Breast epithelium (tissue), 4 donors: Measurements from ENCODE around the gene CACNA1B. TPM values are rescaled to one million over a fixed set of nuclear protein-coding genes. Genes with fewer than 3 reads are reported as not detected.

Experiments used
- DNase-seq, 2 donors: peaks; one replicate each; pipeline ENCODE4 v3.0.0-alpha.2; 2019; ENCODE audit warnings: low spot score in 2 of 2
- H3K27ac ChIP-seq, 2 donors: fragments of 200-600 bp; sonication (generic) in 1 of 2; one replicate each; pipeline ENCODE4 v1.5.1; 2016 to 2019; ENCODE audit warnings: mild to moderate bottlenecking in 1 of 2
- H3K27me3 ChIP-seq, 2 donors: fragments of 200-600 bp; sonication (generic) in 1 of 2; one replicate each; pipeline versions ENCODE4 v1.5.1 to v1.6.0; 2017 to 2019; ENCODE audit warnings: control low read depth in 1 of 2, mild to moderate bottlenecking in 1 of 2
- H3K36me3 ChIP-seq: fragments of 200-600 bp; one replicate; pipeline ENCODE4 v1.5.1; 2019
- H3K4me1 ChIP-seq, 2 donors: fragments of 200-600 bp; sonication (generic); one replicate each; pipeline ENCODE4 v1.5.1; 2016 to 2019; ENCODE audit warnings: control low read depth in 1 of 2
- H3K4me3 ChIP-seq, 3 donors: fragments of 200-600 bp; sonication (generic); 1 replicate in 2 of 3; 2 replicates in 1 of 3; pipeline ENCODE4 v1.5.1; 2016 to 2019; ENCODE audit warnings: mild to moderate bottlenecking in 3 of 3, moderate library complexity in 2 of 3
- H3K9me3 ChIP-seq, 2 donors: fragments of 200-600 bp; sonication (generic) in 1 of 2; one replicate each; pipeline ENCODE4 v1.5.1; 2016 to 2019; ENCODE audit warnings: control low read depth in 1 of 2
- CTCF ChIP-seq, 3 donors: fragments of 450-650 bp; IDR thresholded peaks; one replicate each; pipeline ENCODE4 v1.5.1; 2016 to 2017; ENCODE audit warnings: antibody characterized with exemption in 3 of 3, mild to moderate bottlenecking in 3 of 3, moderate library complexity in 3 of 3
- POLR2A ChIP-seq: fragments of 450-650 bp; IDR thresholded peaks from one replicate; pipeline ENCODE4 v1.6.1; 2016; ENCODE audit warnings: antibody characterized with exemption, mild to moderate bottlenecking, moderate library complexity
- POLR2AphosphoS5 ChIP-seq, 3 donors: sonication (generic); formaldehyde crosslinking; IDR thresholded peaks; one replicate each; pipeline ENCODE4 v1.6.1; 2017; ENCODE audit warnings: antibody characterized with exemption in 3 of 3
- intact Hi-C: fragments of 100-400 bp; cut with DNase I; formaldehyde crosslinking; loops from one replicate; pipeline ENCODE4 v1.15.1; 2023; ENCODE audit warnings: low total_unique reads
- total RNA-seq, 3 donors: library from RNA; depleted of rRNA; stranded (reverse); fragments of >200 nt; gene quantifications; one replicate each; pipeline ENCODE4 v1.1.0, GENCODE V29; 2016

Gene CACNA1B
- total RNA-seq, 3 donors from 2014 or later = under 0.01 TPM; not detected in 2

- H3K27ac ChIP-seq = no peak overlapping the region
- DNase-seq = no peak
- H3K27me3 ChIP-seq = no peaks in the 10 kb centered on the region
- no peaks in the 10 kb centered on the region for H3K9me3 ChIP-seq
- TF ChIP-seq POLR2A = no peak
- no peak for TF ChIP-seq CTCF (IDR thresholded peaks at IDR 0.05)
- no peak for TF ChIP-seq POLR2AphosphoS5 (IDR thresholded peaks at IDR 0.05)
- H3K36me3 ChIP-seq = peaks cover 6% of the 10 kb centered on the region
- no peak overlapping the region for H3K4me3 ChIP-seq
- no peaks in the 10 kb centered on the region for H3K4me1 ChIP-seq
- intact Hi-C loops = no loop called here
Measured at GRCh38 chr9:137832830-137833590, 44.6 kb upstream of the CACNA1B start.

- intact Hi-C loops = no loop called here
- Histone ChIP-seq H3K27ac (no peak overlapping the region), H3K4me1 (no peaks in the 10 kb centered on the region), H3K4me3 (no peak overlapping the region), H3K9me3 (no peaks in the 10 kb centered on the region), H3K36me3 (peaks cover 6% of the 10 kb centered on the region), H3K27me3 (no peaks in the 10 kb centered on the region)
- TF ChIP-seq POLR2AphosphoS5 (IDR thresholded peaks at IDR 0.05) (no peak), POLR2A (no peak), CTCF (IDR thresholded peaks at IDR 0.05) (no peak)
- DNase-seq = no peak
Measured at GRCh38 chr9:137833721-137834613, 43.6 kb upstream of the CACNA1B start.

DNA sequence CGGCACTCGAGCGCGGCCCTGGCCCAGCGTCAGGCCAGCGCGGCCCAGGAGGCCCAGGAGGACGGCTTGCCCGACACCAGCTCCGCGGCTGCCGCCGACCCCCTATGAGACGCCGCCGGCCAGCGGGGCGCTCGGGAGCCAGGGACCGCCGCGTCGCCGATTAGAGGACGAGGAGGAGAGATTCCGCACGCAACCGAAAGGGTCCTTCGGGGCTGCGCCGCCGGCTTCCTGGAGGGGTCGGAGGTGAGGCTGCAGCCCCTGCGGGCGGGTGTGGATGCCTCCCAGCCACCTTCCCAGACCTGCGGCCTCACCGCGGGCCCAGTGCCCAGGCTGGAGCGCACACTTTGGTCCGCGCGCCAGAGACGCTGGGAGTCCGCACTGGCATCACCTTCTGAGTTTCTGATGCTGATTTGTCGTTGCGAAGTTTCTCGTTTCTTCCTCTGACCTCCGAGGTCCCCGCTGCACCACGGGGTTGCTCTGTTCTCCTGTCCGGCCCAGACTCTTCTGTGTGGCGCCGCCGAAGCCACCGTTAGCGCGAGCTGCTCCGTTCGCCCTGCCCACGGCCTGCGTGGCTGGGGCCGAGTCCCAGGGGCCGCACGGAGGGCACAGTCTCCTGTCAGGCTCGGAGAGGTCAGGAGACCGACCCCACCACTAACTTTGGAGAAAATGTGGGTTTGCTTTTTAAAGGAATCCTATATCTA, 42.6 kb upstream of the CACNA1B start:
- no peaks in the 10 kb centered on the region for H3K27me3 ChIP-seq
- H3K36me3 ChIP-seq = peaks cover 6% of the 10 kb centered on the region
- DNase-seq = no peak
- H3K27ac ChIP-seq = no peak overlapping the region
- H3K4me1 ChIP-seq = no peaks in the 10 kb centered on the region
- TF ChIP-seq POLR2A (no peak), POLR2AphosphoS5 (IDR thresholded peaks at IDR 0.05) (no peak), CTCF (IDR thresholded peaks at IDR 0.05) (no peak)
- H3K9me3 ChIP-seq = no peaks in the 10 kb centered on the region
- intact Hi-C loops = no loop called here
- no peak overlapping the region for H3K4me3 ChIP-seq

DNA sequence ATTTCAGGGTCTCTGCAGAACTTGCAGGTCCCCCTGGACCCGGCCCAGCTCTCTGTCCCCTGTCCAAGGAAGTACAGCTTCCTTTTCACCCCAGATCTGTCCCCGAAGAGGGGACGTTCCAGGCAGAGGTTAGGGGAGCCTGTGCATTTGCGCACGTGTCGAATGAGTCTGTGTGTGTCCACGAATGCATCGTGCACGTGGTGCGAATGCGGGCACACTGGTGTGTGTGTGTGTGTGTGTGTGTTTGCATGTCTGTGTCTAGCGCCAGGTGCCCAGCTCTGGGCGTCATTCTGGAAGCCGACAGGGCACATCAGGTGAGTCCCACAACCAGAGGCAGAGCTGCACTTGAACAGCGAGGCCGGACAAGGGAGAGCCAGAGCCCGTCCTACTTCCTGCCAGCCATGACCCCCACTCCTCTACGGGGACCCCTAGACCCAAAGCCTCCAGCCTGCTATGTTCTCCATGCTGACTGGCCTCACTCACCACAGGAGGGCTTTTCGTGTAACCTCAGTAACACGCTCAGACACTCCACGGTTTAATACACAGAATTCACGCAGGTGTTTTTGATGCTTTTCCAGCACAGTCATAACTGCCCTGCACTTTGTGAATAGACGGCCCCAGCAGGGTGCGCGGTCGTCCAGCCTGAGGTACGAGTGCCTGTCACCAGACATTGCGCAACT, 41.3 kb upstream of the CACNA1B start:
- Histone ChIP-seq H3K27ac (no peak overlapping the region), H3K4me3 (no peak overlapping the region), H3K9me3 (peaks cover 0 to 7% of the 10 kb centered on the region in 2 donors), H3K4me1 (no peaks in the 10 kb centered on the region), H3K27me3 (no peaks in the 10 kb centered on the region), H3K36me3 (peaks cover 6% of the 10 kb centered on the region)
- DNase-seq = no peak
- TF ChIP-seq CTCF (IDR thresholded peaks at IDR 0.05) (no peak), POLR2AphosphoS5 (IDR thresholded peaks at IDR 0.05) (no peak)
- intact Hi-C loops = no loop called here
